Activated CD4-positive, alpha-beta T cell treated with anti-CD3 and anti-CD28 coated beads for 4 hours (primary cell): ENCODE measurements around the gene GALNT9.
"Not testable (repeated sequence)": the region's sequence is repeated elsewhere in the genome, so short reads cannot be mapped to it uniquely, and the experiment has no call there.

Source experiments
- DNase-seq, 2 donors: peaks; one replicate each; pipeline ENCODE4 v3.0.0-alpha.2; 2020

GALNT9 gene

GRCh38 chr12:132358241-132359225, 29.1 kb upstream of the GALNT9 start:
- not testable (repeated sequence) for DNase-seq

- no peak for DNase-seq
Measured at GRCh38 chr12:132357623-132358186, 28.3 kb upstream of the GALNT9 start.

GRCh38 chr12:132356691-132357622, 27.6 kb upstream of the GALNT9 start:
- no peak for DNase-seq

- no peak for DNase-seq
Measured at GRCh38 chr12:132355742-132356681, 26.6 kb upstream of the GALNT9 start.

GRCh38 chr12:132354982-132355680, 25.7 kb upstream of the GALNT9 start:
- DNase-seq, result no peak

- DNase-seq, result no peak
Measured at GRCh38 chr12:132354211-132354981, 25.0 kb upstream of the GALNT9 start.

GRCh38 chr12:132353811-132354210, 24.4 kb upstream of the GALNT9 start:
- DNase-seq, result no peak

- DNase-seq, result no peak
Measured at GRCh38 chr12:132352896-132353800, 23.8 kb upstream of the GALNT9 start.

- DNase-seq, result no peak
Measured at GRCh38 chr12:132351751-132352495, 22.5 kb upstream of the GALNT9 start.

- DNase-seq, result no peak
Measured at GRCh38 chr12:132349501-132350131, 20.2 kb upstream of the GALNT9 start.

GRCh38 chr12:132348176-132348575, 18.8 kb upstream of the GALNT9 start:
- no peak for DNase-seq

GRCh38 chr12:132347176-132347855, 17.9 kb upstream of the GALNT9 start:
- no peak for DNase-seq

- no peak for DNase-seq
Measured at GRCh38 chr12:132346471-132347175, 17.2 kb upstream of the GALNT9 start.

GRCh38 chr12:132345561-132346200, 16.3 kb upstream of the GALNT9 start:
- no peak for DNase-seq

- no peak for DNase-seq
Measured at GRCh38 chr12:132345126-132345525, 15.7 kb upstream of the GALNT9 start.

GRCh38 chr12:132344601-132345000, 15.2 kb upstream of the GALNT9 start:
- no peak for DNase-seq
